Spleen (tissue), 11 donors: ENCODE measurements around the gene CNEP1R1. TPM values are rescaled to one million over a fixed set of nuclear protein-coding genes. Genes with fewer than 3 reads are reported as not detected.

ENCODE experiments used
- DNase-seq: peaks from one replicate; pipeline ENCODE4 v3.0.0-alpha.2; 2020
- H3K27ac ChIP-seq, 8 donors: fragments of 200-600 bp; sonication (generic) in 7 of 8; 1 replicate in 4 of 8; 2 replicates in 4 of 8; pipeline versions ENCODE4 v1.5.0 to v1.8.0; 2016 to 2021; ENCODE audit warnings: inconsistent platforms in 4 of 8, mild to moderate bottlenecking in 4 of 8, moderate library complexity in 1 of 8
- H3K27me3 ChIP-seq, 7 donors: fragments of 200-600 bp; sonication (generic) in 6 of 7; replicated peaks in 1 of 7; 1 replicate in 4 of 7; 2 replicates in 3 of 7; pipeline versions ENCODE4 v1.5.0 to v1.8.0; 2016 to 2021; ENCODE audit warnings: inconsistent platforms in 3 of 7, mild to moderate bottlenecking in 1 of 7
- H3K36me3 ChIP-seq, 6 donors: fragments of 200-600 bp; sonication (generic) in 5 of 6; 1 replicate in 4 of 6; 2 replicates in 2 of 6; pipeline versions ENCODE4 v1.5.0 to v1.8.0; 2016 to 2021; ENCODE audit warnings: inconsistent platforms in 2 of 6
- H3K4me1 ChIP-seq, 6 donors: fragments of 200-600 bp; sonication (generic) in 5 of 6; 1 replicate in 3 of 6; 2 replicates in 3 of 6; pipeline versions ENCODE4 v1.5.0 to v1.8.0; 2016 to 2021; ENCODE audit warnings: inconsistent platforms in 3 of 6
- H3K4me3 ChIP-seq, 8 donors: fragments of 200-600 bp; sonication (generic) in 7 of 8; 1 replicate in 4 of 8; 2 replicates in 4 of 8; pipeline versions ENCODE4 v1.5.0 to v1.8.0; 2016 to 2021; ENCODE audit warnings: inconsistent platforms in 4 of 8, mild to moderate bottlenecking in 4 of 8, moderate library complexity in 2 of 8
- H3K9me3 ChIP-seq, 8 donors: fragments of 200-600 bp; sonication (generic) in 7 of 8; 1 replicate in 4 of 8; 2 replicates in 4 of 8; pipeline versions ENCODE4 v1.5.0 to v1.8.0; 2016 to 2021; ENCODE audit warnings: inconsistent platforms in 4 of 8
- CTCF ChIP-seq, 11 experiments: fragments of 200-600 bp in 7 of 11; fragments of 450-650 bp in 4 of 11; sonication (generic) in 4 of 11; IDR thresholded peaks in 8 of 11; conservative IDR thresholded peaks in 3 of 11; 1 replicate in 7 of 11; 2 replicates in 4 of 11; pipeline versions ENCODE4 v1.4.0 to v1.8.0; 2016 to 2021; ENCODE audit warnings: antibody characterized with exemption in 11 of 11, inconsistent platforms in 4 of 11, mild to moderate bottlenecking in 1 of 11
- POLR2A ChIP-seq, 3 donors: fragments of 450-650 bp; IDR thresholded peaks; one replicate each; pipeline ENCODE4 v1.5.1; 2017; ENCODE audit warnings: antibody characterized with exemption in 3 of 3, mild to moderate bottlenecking in 1 of 3
- POLR2AphosphoS5 ChIP-seq, 3 donors: sonication (generic); formaldehyde crosslinking; IDR thresholded peaks; one replicate each; pipeline ENCODE4 v1.5.1; 2017; ENCODE audit warnings: antibody characterized with exemption in 3 of 3
- WGBS, 5 donors: extraction: QIAGEN DNeasy Blood & Tissue Kit in 3 of 5; methylation state at CpG; one replicate each; pipeline versions ENCODE4 v1.1.5 to v1.1.7; 2013 to 2018; 5-methylcytosine and 5-hydroxymethylcytosine counted together
- intact Hi-C: fragments of 100-400 bp; cut with DNase I; formaldehyde crosslinking; loops from one replicate; pipeline ENCODE4 v1.15.0; 2023; ENCODE audit warnings: low total_unique reads
- polyA plus RNA-seq, 3 donors: library from polyadenylated mRNA; stranded (reverse); fragments of 200-250 nt; gene quantifications; one replicate each; pipeline ENCODE4 v1.2.1, GENCODE V29; 2013
- total RNA-seq, 7 donors: library from RNA; depleted of rRNA in 3 of 7; stranded (reverse); fragments of >200 nt in 3 of 7; fragmentation: NEBNext Ultra II Directional in 4 of 7; extraction: Animal tissue kit (Norgen Biotek cat#: 25700) in 4 of 7; gene quantifications; one replicate each; pipeline versions ENCODE4 v1.1.0 to v1.2.1, GENCODE V29; 2016 to 2021
- donor health status: healthy with polysubstance abuse.
- donor health status: DM: no; HTN: no; CAD: no; lungs with moderate emphysema.
- donor health status: DM: no; HTN: no; CAD: no.
- donor health status: Bipolar disorder and iron deficiency.
- donor health status: healthy.
- donor health status: DM: no; HTN: no; CAD: no.
- donor health status: DM: yes; HTN: yes; CAD: no.

The CNEP1R1 gene
- total and polyA plus RNA-seq, 10 donors, result 9.6 to 45.4 (median 30.3) TPM

- H3K4me3 ChIP-seq, result no peak overlapping the region
- 68 to 96% (median 79%) methylated on average over 1 of the region's 1 CpG for WGBS, 5 donors
- no peak for TF ChIP-seq POLR2A (IDR thresholded peaks at IDR 0.05)
- H3K4me1 ChIP-seq, result no peaks in the 10 kb centered on the region
- peaks cover 0 to 9% (median 0%) of the 10 kb centered on the region in 7 donors for H3K27me3 ChIP-seq
- H3K9me3 ChIP-seq, result no peaks in the 10 kb centered on the region
- DNase-seq, result no peak
- no peaks in the 10 kb centered on the region for H3K36me3 ChIP-seq
- H3K27ac ChIP-seq, result no peak overlapping the region
- intact Hi-C loops, result no loop called here
Measured at GRCh38 chr16:49993579-49993978, 31.4 kb upstream of the CNEP1R1 start.

GRCh38 chr16:49994006-49994405, 31.0 kb upstream of the CNEP1R1 start:
- no peak overlapping the region for H3K27ac ChIP-seq
- no peaks in the 10 kb centered on the region for H3K36me3 ChIP-seq
- intact Hi-C loops, result no loop called here
- no peaks in the 10 kb centered on the region for H3K4me1 ChIP-seq
- no peak for DNase-seq
- peaks cover 0 to 9% (median 0%) of the 10 kb centered on the region in 7 donors for H3K27me3 ChIP-seq
- no peaks in the 10 kb centered on the region for H3K9me3 ChIP-seq
- TF ChIP-seq CTCF (IDR thresholded peaks at IDR 0.05 in 8 of 11, conservative IDR thresholded peaks at IDR 0.05 in 3 of 11) (no peak), POLR2A (IDR thresholded peaks at IDR 0.05) (no peak), POLR2AphosphoS5 (IDR thresholded peaks at IDR 0.05) (no peak)
- WGBS, 5 donors, result 53 to 81% (median 68%) methylated on average over 1 of the region's 1 CpG
- H3K4me3 ChIP-seq, result no peak overlapping the region

GRCh38 chr16:49995720-49996119, 29.3 kb upstream of the CNEP1R1 start:
- no peaks in the 10 kb centered on the region for H3K9me3 ChIP-seq
- TF ChIP-seq POLR2AphosphoS5 (IDR thresholded peaks at IDR 0.05) (no peak), CTCF (IDR thresholded peaks at IDR 0.05 in 8 of 11, conservative IDR thresholded peaks at IDR 0.05 in 3 of 11) (no peak), POLR2A (IDR thresholded peaks at IDR 0.05) (no peak)
- no peak overlapping the region for H3K4me3 ChIP-seq
- no peaks in the 10 kb centered on the region for H3K36me3 ChIP-seq
- no peak for DNase-seq
- H3K27me3 ChIP-seq, result peaks cover 0 to 9% (median 0%) of the 10 kb centered on the region in 7 donors
- H3K27ac ChIP-seq, result no peak overlapping the region
- 40 to 78% (median 50%) methylated on average over 1 of the region's 1 CpG for WGBS, 5 donors
- H3K4me1 ChIP-seq, result no peaks in the 10 kb centered on the region
- intact Hi-C loops, result no loop called here

- no peak for DNase-seq
- Histone ChIP-seq H3K4me1 (no peaks in the 10 kb centered on the region), H3K27me3 (peaks cover 0 to 7% (median 0%) of the 10 kb centered on the region in 7 donors), H3K27ac (no peak overlapping the region), H3K36me3 (no peaks in the 10 kb centered on the region), H3K4me3 (no peak overlapping the region), H3K9me3 (peaks cover 0 to 6% (median 0%) of the 10 kb centered on the region in 8 donors)
- intact Hi-C loops, result no loop called here
- TF ChIP-seq POLR2AphosphoS5 (IDR thresholded peaks at IDR 0.05) (no peak), CTCF (IDR thresholded peaks at IDR 0.05 in 8 of 11, conservative IDR thresholded peaks at IDR 0.05 in 3 of 11) (no peak)
- WGBS, 5 donors, result 81 to 87% (median 86%) methylated on average over 4 of the region's 4 CpGs
Measured at GRCh38 chr16:49997721-49998251, 27.2 kb upstream of the CNEP1R1 start.

- Histone ChIP-seq H3K9me3 (peaks cover 0 to 6% (median 0%) of the 10 kb centered on the region in 8 donors), H3K4me3 (no peak overlapping the region), H3K27me3 (no peaks in the 10 kb centered on the region), H3K4me1 (no peaks in the 10 kb centered on the region), H3K27ac (no peak overlapping the region), H3K36me3 (no peaks in the 10 kb centered on the region)
- no peak for TF ChIP-seq CTCF (IDR thresholded peaks at IDR 0.05 in 8 of 11, conservative IDR thresholded peaks at IDR 0.05 in 3 of 11)
- intact Hi-C loops, result no loop called here
- 94 to 97% (median 95%) methylated on average over 5 of the region's 5 CpGs for WGBS, 5 donors
- no peak for DNase-seq
Measured at GRCh38 chr16:49998991-49999390, 26.0 kb upstream of the CNEP1R1 start.
